ENCODE results near the gene HDGFL2.

- TF ChIP-seq CTCF (IDR thresholded peaks at IDR 0.05 in 8 of 11, conservative IDR thresholded peaks at IDR 0.05 in 3 of 11) = no peak
- no peak for TF ChIP-seq POLR2A (IDR thresholded peaks at IDR 0.05)
These were observed 76.1 kb downstream of the HDGFL2 start for GRCh38 chr19:4548238-4548584.

Data from spleen (tissue), 7 donors.